HEK293 (cell line): ENCODE results near the gene CYP11A1.

Source experiments
- CTCF ChIA-PET: fragments of 350-600 bp; formaldehyde crosslinking; extraction: SDS; loops from one replicate; lab custom pipeline; 2021; ENCODE audit warnings: antibody characterized with exemption; lab: Yijun Ruan, JAX
- POLR2A ChIA-PET: fragments of 300-600 bp; formaldehyde crosslinking; extraction: SDS; loops from one replicate; lab custom pipeline; 2020; ENCODE audit warnings: antibody characterized with exemption, inconsistent platforms; lab: Yijun Ruan, JAX
- H3K27ac ChIP-seq: fragments of 200-500 bp; sonication (Bioruptor generic); 2 replicates; pipeline ENCODE4 v1.5.1; 2014; ENCODE audit warnings: low read depth, low read length, control low read depth, inconsistent platforms; ENCODE audit errors: extremely low read depth
- H3K36me3 ChIP-seq, 2 experiments: fragments of 200-500 bp in 1 of 2; sonication (Bioruptor generic) in 1 of 2; 1 replicate in 1 of 2; 2 replicates in 1 of 2; pipeline ENCODE4 v1.5.1; 2014 to 2017; ENCODE audit warnings: inconsistent platforms in 2 of 2, low read length in 2 of 2; ENCODE audit not compliant: control insufficient read depth in 2 of 2, insufficient read depth in 1 of 2
- H3K4me1 ChIP-seq: fragments of 200-500 bp; sonication (Bioruptor generic); 2 replicates; pipeline ENCODE4 v1.5.1; 2014; ENCODE audit warnings: mild to moderate bottlenecking, low read length, inconsistent platforms; ENCODE audit not compliant: control insufficient read depth, insufficient read depth
- H3K4me3 ChIP-seq: 2 replicates; pipeline ENCODE4 v1.5.1; 2011; ENCODE audit warnings: low read depth, mild to moderate bottlenecking, control low read depth, low read length, moderate library complexity
- H3K9me3 ChIP-seq: fragments of 200-500 bp; sonication (Bioruptor generic); 2 replicates; pipeline ENCODE4 v1.5.1; 2014; ENCODE audit warnings: low read depth, low read length, inconsistent platforms; ENCODE audit not compliant: control insufficient read depth, insufficient read depth
- AEBP2 ChIP-seq: fragments of 450-650 bp; formaldehyde crosslinking; IDR thresholded peaks from 2 replicates; pipeline ENCODE4 v1.5.1; 2016; ENCODE audit warnings: missing biosample characterization, missing genetic modification characterization, borderline replicate concordance
- GLIS1 ChIP-seq: fragments of 450-650 bp; formaldehyde crosslinking; IDR thresholded peaks from 2 replicates; pipeline ENCODE4 v1.5.1; 2016; ENCODE audit warnings: missing biosample characterization, missing genetic modification characterization
- KLF16 ChIP-seq: fragments of 450-650 bp; formaldehyde crosslinking; IDR thresholded peaks from 2 replicates; pipeline ENCODE4 v1.5.1; 2017; ENCODE audit warnings: missing biosample characterization, missing genetic modification characterization
- KLF9 ChIP-seq: fragments of 450-650 bp; formaldehyde crosslinking; IDR thresholded peaks from 2 replicates; pipeline ENCODE4 v1.5.1; 2016; ENCODE audit warnings: missing biosample characterization, missing genetic modification characterization, low read depth
- PRDM1 ChIP-seq: fragments of 450-650 bp; formaldehyde crosslinking; IDR thresholded peaks from 2 replicates; pipeline ENCODE4; 2016; ENCODE audit warnings: missing biosample characterization, missing genetic modification characterization
- SP2 ChIP-seq: fragments of 450-650 bp; formaldehyde crosslinking; IDR thresholded peaks from 2 replicates; pipeline ENCODE4 v1.5.1; 2016; ENCODE audit warnings: missing biosample characterization, missing genetic modification characterization
- SP3 ChIP-seq: fragments of 450-650 bp; formaldehyde crosslinking; IDR thresholded peaks from 2 replicates; pipeline ENCODE4 v1.5.1; 2016; ENCODE audit warnings: missing biosample characterization, missing genetic modification characterization
- TCF7L2 ChIP-seq: IDR thresholded peaks from 2 replicates; pipeline ENCODE4 v1.6.1; 2011; ENCODE audit warnings: low read depth, mild to moderate bottlenecking, inconsistent platforms, low read length, moderate library complexity, borderline replicate concordance
- ZFP41 ChIP-seq: fragments of 450-650 bp; formaldehyde crosslinking; IDR thresholded peaks from 2 replicates; pipeline ENCODE4 v1.5.1; 2016; ENCODE audit warnings: missing biosample characterization, missing genetic modification characterization, borderline replicate concordance
- ZNF10 ChIP-seq: fragments of 450-650 bp; formaldehyde crosslinking; IDR thresholded peaks from 2 replicates; pipeline ENCODE4 v1.5.1; 2017; ENCODE audit warnings: missing biosample characterization, missing genetic modification characterization
- ZNF121 ChIP-seq: fragments of 450-650 bp; formaldehyde crosslinking; IDR thresholded peaks from 2 replicates; pipeline ENCODE4 v1.5.1; 2016; ENCODE audit warnings: missing biosample characterization, missing genetic modification characterization
- ZNF155 ChIP-seq: fragments of 450-650 bp; formaldehyde crosslinking; IDR thresholded peaks from 2 replicates; pipeline ENCODE4 v1.5.1; 2016; ENCODE audit warnings: missing biosample characterization, missing genetic modification characterization
- ZNF157 ChIP-seq: fragments of 450-650 bp; formaldehyde crosslinking; IDR thresholded peaks from 2 replicates; pipeline ENCODE4 v1.5.1; 2016; ENCODE audit warnings: missing biosample characterization, missing genetic modification characterization
- ZNF16 ChIP-seq: fragments of 450-650 bp; formaldehyde crosslinking; IDR thresholded peaks from 2 replicates; pipeline ENCODE4 v1.5.1; 2016; ENCODE audit warnings: low read depth, missing biosample characterization, missing genetic modification characterization
- ZNF169 ChIP-seq: fragments of 450-650 bp; formaldehyde crosslinking; IDR thresholded peaks from 2 replicates; pipeline ENCODE4 v1.5.1; 2016; ENCODE audit warnings: missing biosample characterization, missing genetic modification characterization
- ZNF19 ChIP-seq: fragments of 450-650 bp; formaldehyde crosslinking; IDR thresholded peaks from 2 replicates; pipeline ENCODE4; 2016; ENCODE audit warnings: missing biosample characterization, missing genetic modification characterization, low read depth
- ZNF24 ChIP-seq: fragments of 450-650 bp; formaldehyde crosslinking; IDR thresholded peaks from 2 replicates; pipeline ENCODE4 v1.5.1; 2016; ENCODE audit warnings: missing biosample characterization, missing genetic modification characterization
- ZNF302 ChIP-seq: fragments of 450-650 bp; formaldehyde crosslinking; IDR thresholded peaks from 2 replicates; pipeline ENCODE4 v1.5.1; 2016; ENCODE audit warnings: missing biosample characterization, missing genetic modification characterization, low read depth
- ZNF335 ChIP-seq: fragments of 450-650 bp; formaldehyde crosslinking; conservative IDR thresholded peaks from 2 replicates; pipeline ENCODE4 v1.5.1; 2016; ENCODE audit warnings: missing biosample characterization, missing genetic modification characterization
- ZNF37A ChIP-seq: fragments of 450-650 bp; IDR thresholded peaks from 2 replicates; pipeline ENCODE4 v1.5.1; 2018; ENCODE audit warnings: missing biosample characterization, missing genetic modification characterization
- ZNF391 ChIP-seq: fragments of 450-650 bp; formaldehyde crosslinking; IDR thresholded peaks from 2 replicates; pipeline ENCODE4 v1.5.1; 2016; ENCODE audit warnings: low read depth, missing biosample characterization, missing genetic modification characterization, borderline replicate concordance
- ZNF488 ChIP-seq: fragments of 450-650 bp; formaldehyde crosslinking; IDR thresholded peaks from 2 replicates; pipeline ENCODE4 v1.5.1; 2016; ENCODE audit warnings: missing biosample characterization, missing genetic modification characterization
- ZNF501 ChIP-seq: fragments of 450-650 bp; formaldehyde crosslinking; IDR thresholded peaks from 2 replicates; pipeline ENCODE4 v1.5.1; 2016; ENCODE audit warnings: missing biosample characterization, missing genetic modification characterization
- ZNF521 ChIP-seq: fragments of 450-650 bp; formaldehyde crosslinking; IDR thresholded peaks from 2 replicates; pipeline ENCODE4 v1.5.1; 2017; ENCODE audit warnings: missing biosample characterization, mild to moderate bottlenecking, missing genetic modification characterization
- ZNF530 ChIP-seq: fragments of 450-650 bp; formaldehyde crosslinking; IDR thresholded peaks from 2 replicates; pipeline ENCODE4 v1.5.1; 2016; ENCODE audit warnings: low read depth, missing biosample characterization, missing genetic modification characterization
- ZNF555 ChIP-seq: fragments of 450-650 bp; formaldehyde crosslinking; conservative IDR thresholded peaks from 2 replicates; pipeline ENCODE4 v1.5.1; 2017; ENCODE audit warnings: missing biosample characterization, mild to moderate bottlenecking, missing genetic modification characterization, inconsistent platforms
- ZNF654 ChIP-seq: fragments of 450-650 bp; formaldehyde crosslinking; IDR thresholded peaks from 2 replicates; pipeline ENCODE4 v1.5.1; 2016; ENCODE audit warnings: low read depth, missing biosample characterization, missing genetic modification characterization
- ZNF791 ChIP-seq: fragments of 450-650 bp; formaldehyde crosslinking; IDR thresholded peaks from 2 replicates; pipeline ENCODE4 v1.5.1; 2016; ENCODE audit warnings: missing biosample characterization, missing genetic modification characterization
- ZSCAN23 ChIP-seq: fragments of 450-650 bp; formaldehyde crosslinking; IDR thresholded peaks from 2 replicates; pipeline ENCODE4 v1.5.1; 2016; ENCODE audit warnings: missing biosample characterization, missing genetic modification characterization

Gene CYP11A1

GRCh38 chr15:74410502-74410901 lies 43.1 kb upstream of the CYP11A1 start:
- ChIA-PET CTCF (interaction anchor here (0.6 to 1.0 kb wide), 2 partner anchors 9 to 28 kb away, joined by 3 read pairs; no protein-coding TSS in a partner anchor), POLR2A (interaction anchor here (0.8 kb wide), 1 partner anchor 32 kb away, joined by 7 read pairs; no protein-coding TSS in a partner anchor)

GRCh38 chr15:74409225-74409624 lies 41.8 kb upstream of the CYP11A1 start:
- ChIA-PET CTCF (interaction anchor here (0.6 to 0.8 kb wide), 3 partner anchors 10 to 169 kb away, joined by 3 to 5 read pairs (median 4); no protein-coding TSS in a partner anchor), POLR2A (interaction anchor here (0.5 kb wide), 1 partner anchor 433 kb away, joined by 4 read pairs; no protein-coding TSS in a partner anchor)
- H3K27ac ChIP-seq, result no peak overlapping the region

More at GRCh38 chr15:74410502-74410901, 43.1 kb upstream of the CYP11A1 start:
- no peak overlapping the region for H3K27ac ChIP-seq
- H3K36me3 ChIP-seq, result no peaks in the 10 kb centered on the region
- H3K4me1 ChIP-seq, result no peaks in the 10 kb centered on the region
- no peaks in the 10 kb centered on the region for H3K9me3 ChIP-seq
- H3K4me3 ChIP-seq, result no peak overlapping the region
- TF ChIP-seq KLF16 (no peak), ZFP41 (tag by site-specific recombination) (no peak), ZNF488 (tag by site-specific recombination) (no peak), ZNF521 (tag by site-specific recombination) (no peak), ZNF555 (no peak), ZNF302 (tag by site-specific recombination) (no peak), ZNF16 (no peak)

GRCh38 chr15:74408815-74409214 lies 41.4 kb upstream of the CYP11A1 start:
- H3K4me1 ChIP-seq, result no peaks in the 10 kb centered on the region
- TF ChIP-seq ZNF16 (no peak), PRDM1 (tag by site-specific recombination) (no peak), ZNF19 (tag by site-specific recombination) (no peak), ZNF501 (tag by site-specific recombination) (no peak)
- POLR2A ChIA-PET, result interaction anchor here (0.5 kb wide), 1 partner anchor 433 kb away, joined by 4 read pairs; no protein-coding TSS in a partner anchor
- no peaks in the 10 kb centered on the region for H3K9me3 ChIP-seq
- CTCF ChIA-PET, result interaction anchor here (0.7 to 1.6 kb wide), 3 partner anchors 10 to 34 kb away, joined by 3 to 5 read pairs (median 4); no protein-coding TSS in a partner anchor
- H3K36me3 ChIP-seq, result no peaks in the 10 kb centered on the region
- H3K4me3 ChIP-seq, result no peak overlapping the region
- no peak overlapping the region for H3K27ac ChIP-seq

More at GRCh38 chr15:74409225-74409624, 41.8 kb upstream of the CYP11A1 start:
- no peaks in the 10 kb centered on the region for H3K36me3 ChIP-seq
- no peaks in the 10 kb centered on the region for H3K4me1 ChIP-seq
- TF ChIP-seq ZNF24 (tag by site-specific recombination), result no peak
- no peak for TF ChIP-seq ZNF391 (tag by site-specific recombination)
- no peak for TF ChIP-seq ZNF169
- TF ChIP-seq TCF7L2, result no peak
- TF ChIP-seq ZNF654 (tag by site-specific recombination), result no peak
- no peak for TF ChIP-seq ZNF155 (tag by site-specific recombination)
- no peak for TF ChIP-seq ZNF37A (tag by site-specific recombination)
- no peak for TF ChIP-seq ZNF121 (tag by site-specific recombination)
- no peak for TF ChIP-seq SP3
- no peak for TF ChIP-seq GLIS1
- H3K4me3 ChIP-seq, result no peak overlapping the region
- H3K9me3 ChIP-seq, result no peaks in the 10 kb centered on the region

GRCh38 chr15:74408385-74408784 lies 40.9 kb upstream of the CYP11A1 start:
- CTCF ChIA-PET, result interaction anchor here (1.5 to 1.6 kb wide), 2 partner anchors 19 to 31 kb away, joined by 4 to 5 read pairs; no protein-coding TSS in a partner anchor
- POLR2A ChIA-PET, result no interaction called here
- H3K27ac ChIP-seq, result no peak overlapping the region
- TF ChIP-seq ZNF10 (no peak), ZNF791 (tag by site-specific recombination) (no peak), ZNF157 (no peak), AEBP2 (tag by site-specific recombination) (no peak), SP2 (no peak), ZNF335 (tag by site-specific recombination) (no peak), ZSCAN23 (tag by site-specific recombination) (no peak), ZNF391 (tag by site-specific recombination) (no peak), ZNF530 (tag by site-specific recombination) (no peak), KLF9 (tag by site-specific recombination) (no peak)

More at GRCh38 chr15:74408385-74408784, 40.9 kb upstream of the CYP11A1 start:
- Histone ChIP-seq H3K4me1 (no peaks in the 10 kb centered on the region), H3K4me3 (no peak overlapping the region), H3K36me3 (no peaks in the 10 kb centered on the region), H3K9me3 (no peaks in the 10 kb centered on the region)
